Astrocyte of the spinal cord (primary cell): ENCODE data around the gene MAST4.

Source experiments
- DNase-seq: peaks from one replicate; pipeline ENCODE4 v3.0.0; 2011; ENCODE audit warnings: low read depth, low spot score
- H3K4me3 ChIP-seq: 2 replicates; pipeline ENCODE4 v1.5.1; 2011; ENCODE audit warnings: low read depth, mild to moderate bottlenecking, low read length, moderate library complexity
- CTCF ChIP-seq: IDR thresholded peaks from 2 replicates; pipeline ENCODE4 v1.5.1; 2012; ENCODE audit warnings: low read depth, mild to moderate bottlenecking, low read length, inconsistent platforms
- in situ Hi-C: cut with HindIII; loops from 2 replicates; pipeline ENCODE4 v1.10.0; 2017; ENCODE audit warnings: low sequenced_read_pairs

Gene MAST4

GRCh38 chr5:67065696-67066095 is 469.5 kb downstream of the MAST4 start:
- in situ Hi-C loops = no loop called here
- no peak overlapping the region for H3K4me3 ChIP-seq
- no peak for DNase-seq
- no peak for TF ChIP-seq CTCF

GRCh38 chr5:67066815-67067214 is 470.6 kb downstream of the MAST4 start:
- in situ Hi-C loops = no loop called here
- DNase-seq = no peak
- TF ChIP-seq CTCF = no peak
- H3K4me3 ChIP-seq = no peak overlapping the region

GRCh38 chr5:67073045-67073680 is 477.0 kb downstream of the MAST4 start:
- no peak overlapping the region for H3K4me3 ChIP-seq
- no peak for TF ChIP-seq CTCF
- in situ Hi-C loops = no loop called here
- no peak for DNase-seq

GRCh38 chr5:67077296-67077695 is 481.1 kb downstream of the MAST4 start:
- TF ChIP-seq CTCF = no peak
- in situ Hi-C loops = no loop called here
- no peak for DNase-seq
- H3K4me3 ChIP-seq = no peak overlapping the region

- no peak for DNase-seq
- no peak overlapping the region for H3K4me3 ChIP-seq
- in situ Hi-C loops = no loop called here
- TF ChIP-seq CTCF = no peak
Measured at GRCh38 chr5:67081261-67081660, 485.1 kb downstream of the MAST4 start.

GRCh38 chr5:67082941-67083340 is 486.7 kb downstream of the MAST4 start:
- no peak for DNase-seq
- H3K4me3 ChIP-seq = no peak overlapping the region
- in situ Hi-C loops = no loop called here
- no peak for TF ChIP-seq CTCF

GRCh38 chr5:67085616-67086015 is 489.4 kb downstream of the MAST4 start:
- in situ Hi-C loops = no loop called here
- no peak overlapping the region for H3K4me3 ChIP-seq
- no peak for TF ChIP-seq CTCF
- DNase-seq = no peak
